Measurements from ENCODE around the gene RSL1D1. TPM values are rescaled to one million over a fixed set of nuclear protein-coding genes. Genes with fewer than 3 reads are reported as not detected.

The RSL1D1 gene
- polyA plus RNA-seq, 1 donor from 2014 or later: 61.2 TPM

DNA sequence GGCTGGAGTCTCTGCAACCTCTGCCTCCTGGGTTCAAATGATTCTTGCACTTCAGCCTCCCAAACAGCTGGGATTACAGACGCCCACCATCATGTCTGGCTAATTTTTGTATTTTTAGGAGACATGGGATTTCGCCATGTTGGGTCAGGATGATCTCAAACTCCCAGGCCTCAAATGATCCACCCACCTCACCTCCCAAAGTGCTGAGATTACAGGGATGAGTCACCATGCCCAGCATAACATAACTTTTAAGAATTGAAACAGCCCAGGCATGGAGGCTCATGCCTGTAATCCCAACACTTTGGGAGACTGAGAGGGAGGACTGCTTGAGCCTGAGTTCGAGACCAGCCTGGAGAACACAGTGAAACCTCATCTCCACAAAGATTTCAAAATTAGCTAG, 2.5 kb downstream of the RSL1D1 start:
- H3K27me3 ChIP-seq (ENCODE audit: insufficient read depth, low read depth, low read length): no peaks in the 10 kb centered on the region
- no peak overlapping the region for H3K27ac ChIP-seq (ENCODE audit: low read length)
- no peaks in the 10 kb centered on the region for H3F3A ChIP-seq (ENCODE audit: insufficient read depth, low read length, poor library complexity, severe bottlenecking)
- no peaks in the 10 kb centered on the region for H3K9me3 ChIP-seq (ENCODE audit: low read length)
- H4K20me1 ChIP-seq (ENCODE audit: insufficient read depth): no peaks in the 10 kb centered on the region
- no peak overlapping the region for H3K9ac ChIP-seq (ENCODE audit: low read length)
- H3K36me3 ChIP-seq (ENCODE audit: insufficient read depth, low read length): peaks cover 5% of the 10 kb centered on the region
- no peak overlapping the region for H3K4me2 ChIP-seq (ENCODE audit: low read length)
- H3K79me2 ChIP-seq (replicated peaks; ENCODE audit: insufficient read depth, low read length): peaks cover 32% of the 10 kb centered on the region
- no peak overlapping the region for H3K4me3 ChIP-seq (ENCODE audit: low read length)
- no peaks in the 10 kb centered on the region for H3K9me2 ChIP-seq (ENCODE audit: insufficient read depth, low read length)
- no peak overlapping the region for H2AFZ ChIP-seq (ENCODE audit: low read depth, low read length)
- no peak for TF ChIP-seq TAF1 (IDR thresholded peaks at IDR 0.05; ENCODE audit: low read depth)
- no peak for TF ChIP-seq EP300 (conservative IDR thresholded peaks at IDR 0.05; ENCODE audit: poor library complexity, severe bottlenecking)
- no peak for TF ChIP-seq MXI1 (conservative IDR thresholded peaks at IDR 0.05; ENCODE audit: poor library complexity, severe bottlenecking)
- no peak for TF ChIP-seq SMC3 (conservative IDR thresholded peaks at IDR 0.05; ENCODE audit: poor library complexity)
- no peak for TF ChIP-seq RAD21 (conservative IDR thresholded peaks at IDR 0.05)

DNA sequence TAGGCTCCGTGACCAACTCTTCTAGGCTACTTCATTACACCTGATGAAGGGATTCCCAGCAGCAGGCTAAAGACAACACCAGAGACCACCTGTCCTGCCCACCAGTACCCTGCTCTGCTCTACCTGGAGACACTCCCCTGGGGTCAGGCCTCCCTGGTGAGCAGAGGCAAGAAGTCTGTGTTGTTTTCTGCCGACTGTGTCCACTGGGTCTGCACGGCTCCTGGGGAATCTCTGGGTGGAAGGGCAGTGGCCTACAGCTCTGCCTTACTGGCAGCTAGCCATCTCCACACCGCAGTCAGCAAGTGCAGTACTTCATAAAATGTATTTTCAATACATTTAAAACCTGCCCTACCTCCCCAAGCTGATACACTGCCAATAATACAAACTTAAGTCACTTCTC, 6.8 kb downstream of the RSL1D1 start:
- Histone ChIP-seq H3K27me3 (ENCODE audit: insufficient read depth, low read depth, low read length) (no peaks in the 10 kb centered on the region), H2AFZ (ENCODE audit: low read depth, low read length) (no peak overlapping the region), H3K9me2 (ENCODE audit: insufficient read depth, low read length) (no peaks in the 10 kb centered on the region), H3K27ac (ENCODE audit: low read length) (no peak overlapping the region), H3K9ac (ENCODE audit: low read length) (no peak overlapping the region), H3K79me2 (replicated peaks; ENCODE audit: insufficient read depth, low read length) (peaks cover 7% of the 10 kb centered on the region), H3K9me3 (ENCODE audit: low read length) (no peaks in the 10 kb centered on the region), H3K4me2 (ENCODE audit: low read length) (no peak overlapping the region), H3K4me3 (ENCODE audit: low read length) (no peak overlapping the region), H3F3A (ENCODE audit: insufficient read depth, low read length, poor library complexity, severe bottlenecking) (no peaks in the 10 kb centered on the region), H4K20me1 (ENCODE audit: insufficient read depth) (no peaks in the 10 kb centered on the region), H3K36me3 (ENCODE audit: insufficient read depth, low read length) (peaks cover 10% of the 10 kb centered on the region)
- TF ChIP-seq, protein P1, sequence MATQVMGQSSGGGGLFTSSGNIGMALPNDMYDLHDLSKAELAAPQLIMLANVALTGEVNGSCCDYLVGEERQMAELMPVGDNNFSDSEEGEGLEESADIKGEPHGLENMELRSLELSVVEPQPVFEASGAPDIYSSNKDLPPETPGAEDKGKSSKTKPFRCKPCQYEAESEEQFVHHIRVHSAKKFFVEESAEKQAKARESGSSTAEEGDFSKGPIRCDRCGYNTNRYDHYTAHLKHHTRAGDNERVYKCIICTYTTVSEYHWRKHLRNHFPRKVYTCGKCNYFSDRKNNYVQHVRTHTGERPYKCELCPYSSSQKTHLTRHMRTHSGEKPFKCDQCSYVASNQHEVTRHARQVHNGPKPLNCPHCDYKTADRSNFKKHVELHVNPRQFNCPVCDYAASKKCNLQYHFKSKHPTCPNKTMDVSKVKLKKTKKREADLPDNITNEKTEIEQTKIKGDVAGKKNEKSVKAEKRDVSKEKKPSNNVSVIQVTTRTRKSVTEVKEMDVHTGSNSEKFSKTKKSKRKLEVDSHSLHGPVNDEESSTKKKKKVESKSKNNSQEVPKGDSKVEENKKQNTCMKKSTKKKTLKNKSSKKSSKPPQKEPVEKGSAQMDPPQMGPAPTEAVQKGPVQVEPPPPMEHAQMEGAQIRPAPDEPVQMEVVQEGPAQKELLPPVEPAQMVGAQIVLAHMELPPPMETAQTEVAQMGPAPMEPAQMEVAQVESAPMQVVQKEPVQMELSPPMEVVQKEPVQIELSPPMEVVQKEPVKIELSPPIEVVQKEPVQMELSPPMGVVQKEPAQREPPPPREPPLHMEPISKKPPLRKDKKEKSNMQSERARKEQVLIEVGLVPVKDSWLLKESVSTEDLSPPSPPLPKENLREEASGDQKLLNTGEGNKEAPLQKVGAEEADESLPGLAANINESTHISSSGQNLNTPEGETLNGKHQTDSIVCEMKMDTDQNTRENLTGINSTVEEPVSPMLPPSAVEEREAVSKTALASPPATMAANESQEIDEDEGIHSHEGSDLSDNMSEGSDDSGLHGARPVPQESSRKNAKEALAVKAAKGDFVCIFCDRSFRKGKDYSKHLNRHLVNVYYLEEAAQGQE (IDR thresholded peaks at IDR 0.05; ENCODE audit: borderline replicate concordance): no peak
- no peak for TF ChIP-seq EZH2 (IDR thresholded peaks at IDR 0.05; ENCODE audit: borderline replicate concordance, insufficient read depth, low read length, poor library complexity, severe bottlenecking)
- no peak for TF ChIP-seq RAD21 (conservative IDR thresholded peaks at IDR 0.05)
- TF ChIP-seq MXI1 (conservative IDR thresholded peaks at IDR 0.05; ENCODE audit: poor library complexity, severe bottlenecking): no peak
- TF ChIP-seq EP300 (conservative IDR thresholded peaks at IDR 0.05; ENCODE audit: poor library complexity, severe bottlenecking): no peak
- TF ChIP-seq TAF1 (IDR thresholded peaks at IDR 0.05; ENCODE audit: low read depth): no peak
- TF ChIP-seq, protein P2, sequence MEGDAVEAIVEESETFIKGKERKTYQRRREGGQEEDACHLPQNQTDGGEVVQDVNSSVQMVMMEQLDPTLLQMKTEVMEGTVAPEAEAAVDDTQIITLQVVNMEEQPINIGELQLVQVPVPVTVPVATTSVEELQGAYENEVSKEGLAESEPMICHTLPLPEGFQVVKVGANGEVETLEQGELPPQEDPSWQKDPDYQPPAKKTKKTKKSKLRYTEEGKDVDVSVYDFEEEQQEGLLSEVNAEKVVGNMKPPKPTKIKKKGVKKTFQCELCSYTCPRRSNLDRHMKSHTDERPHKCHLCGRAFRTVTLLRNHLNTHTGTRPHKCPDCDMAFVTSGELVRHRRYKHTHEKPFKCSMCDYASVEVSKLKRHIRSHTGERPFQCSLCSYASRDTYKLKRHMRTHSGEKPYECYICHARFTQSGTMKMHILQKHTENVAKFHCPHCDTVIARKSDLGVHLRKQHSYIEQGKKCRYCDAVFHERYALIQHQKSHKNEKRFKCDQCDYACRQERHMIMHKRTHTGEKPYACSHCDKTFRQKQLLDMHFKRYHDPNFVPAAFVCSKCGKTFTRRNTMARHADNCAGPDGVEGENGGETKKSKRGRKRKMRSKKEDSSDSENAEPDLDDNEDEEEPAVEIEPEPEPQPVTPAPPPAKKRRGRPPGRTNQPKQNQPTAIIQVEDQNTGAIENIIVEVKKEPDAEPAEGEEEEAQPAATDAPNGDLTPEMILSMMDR (IDR thresholded peaks at IDR 0.05; ENCODE audit: poor library complexity, severe bottlenecking): no peak
- no peak for TF ChIP-seq POLR2AphosphoS5 (IDR thresholded peaks at IDR 0.05)
- no peak for TF ChIP-seq SMC3 (conservative IDR thresholded peaks at IDR 0.05; ENCODE audit: poor library complexity)
